ENCODE results near the gene TIAM2.

GRCh38 chr6:155162682-155163081, 167.6 kb downstream of the TIAM2 start:
- no peak for TF ChIP-seq CTCF (IDR thresholded peaks at IDR 0.05)
- no peak for TF ChIP-seq POLR2A (IDR thresholded peaks at IDR 0.05)

Measured in ovary (tissue), 3 donors.